GM12801 (cell line): Measurements from ENCODE around the gene MAST4.

Experiments
- TF ChIP-seq, protein P1 (sequence below): IDR thresholded peaks from one replicate; pipeline ENCODE4 v1.5.1; 2011; ENCODE audit warnings: control low read depth; ENCODE audit not compliant: insufficient read length; ENCODE audit errors: extremely low read depth

Gene MAST4

DNA sequence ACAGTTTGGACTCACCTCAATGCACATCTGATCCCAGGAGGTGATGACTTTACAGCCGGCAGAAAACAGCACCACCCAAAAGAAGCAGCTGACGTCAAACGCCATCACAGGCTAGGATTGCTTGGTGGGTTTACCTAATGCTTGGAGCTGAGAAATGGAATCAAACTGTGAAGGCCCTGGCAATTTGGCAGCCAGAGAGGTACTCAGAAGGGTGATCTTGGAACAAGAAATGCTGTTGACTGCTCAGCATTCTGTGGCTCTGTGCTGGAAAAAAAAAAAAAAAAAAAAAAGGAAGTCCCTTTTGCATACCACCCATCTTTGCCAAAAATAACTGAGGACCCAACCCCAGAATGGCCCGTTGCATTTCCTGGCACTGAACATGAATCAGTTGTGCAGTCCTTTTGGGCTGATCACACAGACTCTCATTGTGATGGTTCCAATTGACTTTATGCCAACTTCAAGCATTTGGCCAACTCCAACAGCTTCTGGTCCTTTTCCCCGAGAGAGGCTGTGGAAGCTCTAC is 600.4 kb downstream of the MAST4 start, which contains the start of gene CD180:
CD180 (minus strand) TSS at position 263 of the 523 bp plus-strand sequence; CDS start at position 105, 158 bp downstream.
- TF ChIP-seq, protein P1, sequence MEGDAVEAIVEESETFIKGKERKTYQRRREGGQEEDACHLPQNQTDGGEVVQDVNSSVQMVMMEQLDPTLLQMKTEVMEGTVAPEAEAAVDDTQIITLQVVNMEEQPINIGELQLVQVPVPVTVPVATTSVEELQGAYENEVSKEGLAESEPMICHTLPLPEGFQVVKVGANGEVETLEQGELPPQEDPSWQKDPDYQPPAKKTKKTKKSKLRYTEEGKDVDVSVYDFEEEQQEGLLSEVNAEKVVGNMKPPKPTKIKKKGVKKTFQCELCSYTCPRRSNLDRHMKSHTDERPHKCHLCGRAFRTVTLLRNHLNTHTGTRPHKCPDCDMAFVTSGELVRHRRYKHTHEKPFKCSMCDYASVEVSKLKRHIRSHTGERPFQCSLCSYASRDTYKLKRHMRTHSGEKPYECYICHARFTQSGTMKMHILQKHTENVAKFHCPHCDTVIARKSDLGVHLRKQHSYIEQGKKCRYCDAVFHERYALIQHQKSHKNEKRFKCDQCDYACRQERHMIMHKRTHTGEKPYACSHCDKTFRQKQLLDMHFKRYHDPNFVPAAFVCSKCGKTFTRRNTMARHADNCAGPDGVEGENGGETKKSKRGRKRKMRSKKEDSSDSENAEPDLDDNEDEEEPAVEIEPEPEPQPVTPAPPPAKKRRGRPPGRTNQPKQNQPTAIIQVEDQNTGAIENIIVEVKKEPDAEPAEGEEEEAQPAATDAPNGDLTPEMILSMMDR = no peak

DNA sequence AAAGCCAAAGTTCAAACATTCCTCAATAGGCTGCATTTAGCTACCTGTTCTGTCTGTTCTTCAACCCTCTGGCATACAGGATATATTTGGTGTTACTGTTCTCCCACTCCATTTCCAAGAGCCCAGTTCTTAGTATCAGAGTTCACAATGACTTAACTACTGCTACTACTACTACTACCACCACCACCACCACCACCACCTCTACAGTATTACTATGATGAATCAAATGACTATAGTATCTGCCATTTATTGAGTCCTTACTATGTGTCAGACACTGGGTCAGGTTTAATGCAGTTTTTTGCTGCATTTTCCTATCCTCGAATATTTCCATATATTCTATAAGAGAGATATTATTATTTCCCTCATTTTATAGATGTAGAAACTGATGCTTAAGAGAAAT is 601.3 kb downstream of the MAST4 start:
- TF ChIP-seq, protein P1 = no peak

- TF ChIP-seq, protein P1 = no peak
Observed at GRCh38 chr5:67198917-67199316, 602.7 kb downstream of the MAST4 start.

DNA sequence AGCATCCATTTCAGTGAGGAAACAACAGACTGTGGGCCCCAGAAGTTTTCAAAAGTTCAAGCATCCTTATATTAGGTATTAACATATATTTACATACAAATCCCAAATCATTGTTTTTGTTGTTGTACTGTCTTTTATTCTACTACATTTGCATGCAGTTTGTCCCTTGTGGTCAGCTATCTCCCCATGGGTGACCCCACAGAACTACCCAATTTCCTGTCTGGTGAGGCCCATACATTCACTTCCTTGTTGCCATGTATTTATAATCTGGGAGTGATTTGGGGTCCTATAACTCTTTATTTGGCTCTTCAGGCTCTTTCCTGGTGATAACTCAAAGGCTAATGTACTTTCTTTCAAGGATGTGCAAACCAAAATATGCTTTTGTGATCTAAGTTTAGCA is 603.7 kb downstream of the MAST4 start:
- TF ChIP-seq, protein P1 = no peak

GRCh38 chr5:67200809-67201562 is 604.8 kb downstream of the MAST4 start:
- TF ChIP-seq, protein P1 = no peak

- TF ChIP-seq, protein P1 = no peak
Observed at GRCh38 chr5:67201897-67202549, 605.8 kb downstream of the MAST4 start.

DNA sequence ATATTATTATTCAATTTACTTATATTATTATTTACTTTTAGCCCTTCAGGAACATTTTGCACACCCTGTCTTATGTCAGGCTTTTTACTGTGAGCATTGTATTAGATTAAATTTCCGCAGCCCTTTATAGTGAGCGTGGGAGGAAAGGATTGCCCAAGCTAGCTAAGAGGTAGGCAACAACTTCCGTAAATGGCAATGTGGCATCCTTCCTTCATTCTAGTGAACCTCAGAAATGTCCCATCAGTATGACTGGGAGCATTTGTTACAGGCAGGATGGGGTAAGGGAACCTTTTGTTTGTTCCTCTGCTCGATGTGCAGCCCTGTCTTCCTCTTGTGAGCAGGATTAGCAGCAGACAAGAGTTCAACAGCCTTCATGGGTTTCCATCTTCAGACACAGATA is 606.6 kb downstream of the MAST4 start:
- TF ChIP-seq, protein P1 = no peak
